Measurements from ENCODE around the gene NSUN2.

The NSUN2 gene

GRCh38 chr5:6553972-6554371 lies 78.9 kb downstream of the NSUN2 start:
- DNase-seq, result no peak

- DNase-seq, result no peak
These were observed 80.2 kb downstream of the NSUN2 start for GRCh38 chr5:6552612-6553011.

DNA sequence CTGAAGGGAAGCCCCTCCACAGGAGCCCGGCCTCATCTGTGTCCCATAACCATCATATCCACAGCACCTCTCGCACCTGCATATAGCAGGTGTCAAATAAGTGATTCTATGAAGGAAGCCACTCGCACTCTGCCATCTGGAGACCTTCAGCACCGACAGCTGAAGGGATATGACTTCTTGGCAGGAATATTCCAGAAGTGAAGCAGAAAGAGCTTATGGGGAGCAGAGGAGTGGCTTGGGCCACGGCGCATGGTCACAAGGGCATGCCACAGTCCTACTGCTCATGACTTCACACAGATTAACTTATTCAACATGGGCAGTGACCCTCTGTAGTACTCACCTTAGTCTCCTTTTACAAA lies 80.9 kb downstream of the NSUN2 start:
- DNase-seq, result no peak

GRCh38 chr5:6551287-6551954 lies 81.4 kb downstream of the NSUN2 start:
- no peak for DNase-seq

- DNase-seq, result no peak
These were observed 82.2 kb downstream of the NSUN2 start for GRCh38 chr5:6550628-6551027.

Data from activated CD4-positive, CD25-positive, alpha-beta regulatory T cell treated with anti-CD3 and anti-CD28 coated beads, Interleukin-2, amount 50 U/mL, for 72 hours (primary cell).